KMS-11 (cell line): ENCODE results near the gene CACNA1S.

Experiments used
- H2AFZ ChIP-seq: fragments of 200-600 bp; sonication (generic); 2 replicates; pipeline ENCODE4 v1.6.1; 2016; ENCODE audit warnings: antibody characterized with exemption, mixed run types, low read depth
- H3K27ac ChIP-seq: fragments of 200-600 bp; sonication (generic); 2 replicates; pipeline ENCODE4 v1.6.1; 2016; ENCODE audit warnings: mild to moderate bottlenecking, mixed run types
- H3K27me3 ChIP-seq: fragments of 200-600 bp; sonication (generic); 2 replicates; pipeline ENCODE4 v1.6.1; 2017; ENCODE audit warnings: mild to moderate bottlenecking, low read depth, mixed run types, moderate library complexity; ENCODE audit not compliant: insufficient read depth
- H3K36me3 ChIP-seq: fragments of 200-600 bp; sonication (generic); 2 replicates; pipeline ENCODE4 v1.6.1; 2017; ENCODE audit warnings: mild to moderate bottlenecking, mixed run types; ENCODE audit not compliant: insufficient read depth
- H3K4me1 ChIP-seq: fragments of 200-600 bp; sonication (generic); 2 replicates; pipeline ENCODE4 v1.6.1; 2016; ENCODE audit warnings: mild to moderate bottlenecking, low read depth, mixed run types; ENCODE audit not compliant: poor library complexity, severe bottlenecking
- H3K4me2 ChIP-seq: fragments of 200-600 bp; sonication (generic); 2 replicates; pipeline ENCODE4 v1.7.0; 2016; ENCODE audit warnings: mild to moderate bottlenecking, mixed run types
- H3K4me3 ChIP-seq: fragments of 200-600 bp; sonication (generic); IDR thresholded peaks from 2 replicates; pipeline ENCODE4 v1.6.1; 2017; ENCODE audit warnings: low read depth, low read length, mixed read lengths; ENCODE audit not compliant: insufficient read depth
- H3K79me2 ChIP-seq: fragments of 200-600 bp; sonication (generic); 2 replicates; pipeline ENCODE4 v1.6.1; 2016; ENCODE audit warnings: low read depth, mixed run types; ENCODE audit not compliant: insufficient read depth
- H3K9ac ChIP-seq: fragments of 200-600 bp; sonication (generic); 2 replicates; pipeline ENCODE4 v1.6.1; 2016; ENCODE audit warnings: mild to moderate bottlenecking, mixed run types
- H4K20me1 ChIP-seq: fragments of 200-600 bp; sonication (generic); 2 replicates; pipeline ENCODE4 v1.6.1; 2016; ENCODE audit warnings: mild to moderate bottlenecking, mixed run types; ENCODE audit not compliant: insufficient read depth
- CTCF ChIP-seq: fragments of 200-600 bp; sonication (generic); conservative IDR thresholded peaks from 2 replicates; pipeline ENCODE4 v1.6.1; 2017; ENCODE audit warnings: low read depth, mild to moderate bottlenecking, antibody characterized with exemption, low read length, moderate library complexity, mixed read lengths

Gene CACNA1S

GRCh38 chr1:201094832-201095231, 17.4 kb downstream of the CACNA1S start:
- H3K79me2 ChIP-seq, result no peaks in the 10 kb centered on the region
- H3K27ac ChIP-seq, result no peak overlapping the region
- H3K27me3 ChIP-seq, result no peaks in the 10 kb centered on the region; the same call in 1 of the 2 replicates

DNA sequence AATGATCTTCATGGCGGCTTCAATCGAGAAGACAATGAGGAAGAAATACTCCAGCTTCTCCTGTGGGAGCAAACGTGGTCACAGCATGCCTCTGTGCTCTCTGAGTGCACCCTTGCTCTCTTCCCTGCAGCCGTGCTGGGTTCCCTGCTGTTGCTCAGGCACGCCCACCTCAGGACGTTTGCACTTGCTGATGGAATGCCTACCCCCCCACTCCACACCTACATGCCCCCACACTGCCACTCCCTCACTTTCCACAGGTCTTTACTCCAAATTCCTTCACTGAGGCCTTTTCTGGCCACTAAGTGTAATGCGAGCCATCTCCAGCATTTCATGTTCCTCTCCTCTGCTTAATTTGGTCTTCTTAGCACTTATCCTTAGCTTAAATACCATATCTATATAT, 18.3 kb downstream of the CACNA1S start:
- H3K4me3 ChIP-seq, result no peak overlapping the region
- H3K79me2 ChIP-seq, result no peaks in the 10 kb centered on the region
- no peak overlapping the region for H3K27ac ChIP-seq
- H3K27me3 ChIP-seq, result no peaks in the 10 kb centered on the region; the same call in 1 of the 2 replicates
- no peak overlapping the region for H2AFZ ChIP-seq
- TF ChIP-seq CTCF, result no peak
- no peak overlapping the region for H3K4me2 ChIP-seq
- H3K4me1 ChIP-seq, result no peaks in the 10 kb centered on the region
- no peaks in the 10 kb centered on the region for H4K20me1 ChIP-seq
- no peak overlapping the region for H3K9ac ChIP-seq
- no peaks in the 10 kb centered on the region for H3K36me3 ChIP-seq

More at GRCh38 chr1:201094832-201095231, 17.4 kb downstream of the CACNA1S start:
- no peak for TF ChIP-seq CTCF
- H4K20me1 ChIP-seq, result no peaks in the 10 kb centered on the region
- H3K36me3 ChIP-seq, result no peaks in the 10 kb centered on the region
- no peak overlapping the region for H3K9ac ChIP-seq
- H3K4me3 ChIP-seq, result no peak overlapping the region
- no peak overlapping the region for H2AFZ ChIP-seq
- H3K4me2 ChIP-seq, result no peak overlapping the region
- H3K4me1 ChIP-seq, result no peaks in the 10 kb centered on the region

DNA sequence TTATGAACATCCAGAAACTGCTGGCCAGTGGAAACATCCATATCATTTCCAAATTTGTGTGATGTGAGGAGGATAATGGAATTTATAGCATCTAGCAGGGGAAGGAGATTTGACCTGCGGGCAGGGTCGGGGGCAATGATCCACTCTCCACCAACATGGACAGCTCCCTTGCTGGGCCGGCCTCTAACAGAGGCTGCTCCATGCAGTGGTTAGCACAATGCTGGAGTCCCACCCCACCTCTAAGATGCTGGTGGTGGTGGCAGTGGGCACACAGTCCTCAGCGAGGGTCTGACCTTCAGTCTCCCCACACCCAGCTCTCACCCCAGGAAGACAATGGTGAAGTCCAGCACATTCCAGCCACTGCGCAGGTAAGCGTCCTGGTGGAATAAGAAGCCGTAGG, 18.7 kb downstream of the CACNA1S start:
- no peaks in the 10 kb centered on the region for H3K4me1 ChIP-seq
- no peak overlapping the region for H3K27ac ChIP-seq
- H2AFZ ChIP-seq, result no peak overlapping the region
- H3K36me3 ChIP-seq, result no peaks in the 10 kb centered on the region
- no peak overlapping the region for H3K4me3 ChIP-seq
- H3K27me3 ChIP-seq, result no peaks in the 10 kb centered on the region; the same call in 1 of the 2 replicates
- H4K20me1 ChIP-seq, result no peaks in the 10 kb centered on the region
- TF ChIP-seq CTCF, result no peak
- H3K4me2 ChIP-seq, result no peak overlapping the region
- no peak overlapping the region for H3K9ac ChIP-seq
- H3K79me2 ChIP-seq, result no peaks in the 10 kb centered on the region

DNA sequence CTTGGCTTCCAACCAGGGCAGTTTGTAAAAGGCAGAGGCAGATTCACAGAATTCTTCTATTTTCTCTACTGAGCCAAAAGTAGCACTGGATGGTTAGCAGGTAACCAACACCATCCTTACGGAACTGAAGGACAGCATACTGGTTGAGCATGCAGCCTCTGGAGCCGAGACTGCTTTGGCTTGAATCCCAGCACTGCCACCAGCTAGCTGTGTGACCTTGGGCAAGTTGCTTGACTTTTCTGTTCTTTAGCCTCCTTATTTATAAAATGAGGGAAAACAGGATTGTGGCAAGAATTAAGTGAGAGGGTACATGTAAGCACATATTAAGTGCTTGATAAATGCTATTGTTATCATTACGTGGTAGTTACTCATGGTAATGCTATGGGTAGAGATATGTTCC, 19.5 kb downstream of the CACNA1S start:
- no peak overlapping the region for H3K9ac ChIP-seq
- TF ChIP-seq CTCF, result no peak
- H3K4me3 ChIP-seq, result no peak overlapping the region
- no peak overlapping the region for H3K27ac ChIP-seq
- H2AFZ ChIP-seq, result no peak overlapping the region
- no peaks in the 10 kb centered on the region for H3K36me3 ChIP-seq
- H4K20me1 ChIP-seq, result no peaks in the 10 kb centered on the region
- H3K79me2 ChIP-seq, result no peaks in the 10 kb centered on the region
- H3K4me1 ChIP-seq, result no peaks in the 10 kb centered on the region
- H3K27me3 ChIP-seq, result no peaks in the 10 kb centered on the region; the same call in 1 of the 2 replicates
- no peak overlapping the region for H3K4me2 ChIP-seq
